Uterus (tissue), 2 donors: ENCODE results near the gene FLOT1.

ENCODE experiments used
- POLR2A ChIP-seq, 2 donors: fragments of 450-650 bp; IDR thresholded peaks; one replicate each; pipeline ENCODE4 v1.6.1; 2016; ENCODE audit warnings: antibody characterized with exemption in 2 of 2, mild to moderate bottlenecking in 1 of 2, moderate library complexity in 1 of 2
- TF ChIP-seq, protein P1 (sequence below), 4 experiments: fragments of 200-600 bp in 2 of 4; fragments of 450-650 bp in 2 of 4; sonication (generic) in 2 of 4; IDR thresholded peaks; one replicate each; pipeline ENCODE4 v1.5.1; 2016 to 2019; ENCODE audit warnings: antibody characterized with exemption in 4 of 4, mild to moderate bottlenecking in 2 of 4, moderate library complexity in 1 of 4

DNA sequence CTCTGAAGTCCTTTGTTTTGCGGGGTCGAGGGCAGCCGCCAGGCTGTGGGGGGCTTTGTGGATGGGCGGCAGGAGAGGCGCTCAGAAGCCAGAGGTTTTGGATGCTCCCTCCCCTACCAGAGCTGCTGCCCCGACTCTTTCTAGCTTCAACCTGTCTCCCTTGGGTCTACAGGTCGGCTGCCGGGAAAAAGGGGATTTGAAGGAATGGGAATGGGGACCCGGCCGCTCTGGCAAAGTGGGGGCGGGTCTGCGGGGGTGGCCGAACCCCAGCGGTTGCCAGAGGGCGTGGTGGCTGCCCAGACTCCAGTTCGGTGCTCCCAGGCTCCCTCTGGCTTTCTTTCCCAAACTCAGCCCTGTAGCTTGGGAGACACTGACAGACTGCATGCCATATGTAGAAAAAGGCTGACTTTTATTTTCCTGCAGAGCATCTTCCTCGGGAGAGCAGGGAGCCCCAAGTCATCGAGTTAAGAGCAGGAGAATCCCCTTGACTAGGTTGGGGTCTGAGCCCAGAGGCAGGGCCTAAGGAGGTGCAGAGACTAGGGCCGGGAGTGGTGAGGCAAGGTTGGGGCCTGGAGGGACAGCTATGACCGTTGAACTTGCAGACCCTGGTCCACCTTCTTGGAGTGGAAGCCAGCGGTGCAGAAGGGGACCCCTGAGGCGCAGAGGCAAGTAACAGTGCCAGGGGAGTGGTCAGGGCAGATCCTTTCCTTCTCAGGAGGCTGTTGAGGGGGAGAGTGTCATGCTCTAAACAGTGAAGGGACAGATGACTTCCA is 54.6 kb downstream of the FLOT1 start:
- TF ChIP-seq, protein P1, sequence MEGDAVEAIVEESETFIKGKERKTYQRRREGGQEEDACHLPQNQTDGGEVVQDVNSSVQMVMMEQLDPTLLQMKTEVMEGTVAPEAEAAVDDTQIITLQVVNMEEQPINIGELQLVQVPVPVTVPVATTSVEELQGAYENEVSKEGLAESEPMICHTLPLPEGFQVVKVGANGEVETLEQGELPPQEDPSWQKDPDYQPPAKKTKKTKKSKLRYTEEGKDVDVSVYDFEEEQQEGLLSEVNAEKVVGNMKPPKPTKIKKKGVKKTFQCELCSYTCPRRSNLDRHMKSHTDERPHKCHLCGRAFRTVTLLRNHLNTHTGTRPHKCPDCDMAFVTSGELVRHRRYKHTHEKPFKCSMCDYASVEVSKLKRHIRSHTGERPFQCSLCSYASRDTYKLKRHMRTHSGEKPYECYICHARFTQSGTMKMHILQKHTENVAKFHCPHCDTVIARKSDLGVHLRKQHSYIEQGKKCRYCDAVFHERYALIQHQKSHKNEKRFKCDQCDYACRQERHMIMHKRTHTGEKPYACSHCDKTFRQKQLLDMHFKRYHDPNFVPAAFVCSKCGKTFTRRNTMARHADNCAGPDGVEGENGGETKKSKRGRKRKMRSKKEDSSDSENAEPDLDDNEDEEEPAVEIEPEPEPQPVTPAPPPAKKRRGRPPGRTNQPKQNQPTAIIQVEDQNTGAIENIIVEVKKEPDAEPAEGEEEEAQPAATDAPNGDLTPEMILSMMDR (IDR thresholded peaks at IDR 0.05), result peak; percentile 3 to 43 (median 38)
- no peak for TF ChIP-seq POLR2A (IDR thresholded peaks at IDR 0.05)
